HG02973 (cell line): ENCODE data around the gene RSAD2.
"Not testable (repeated sequence)": the region's sequence is repeated elsewhere in the genome, so short reads cannot be mapped to it uniquely, and the experiment has no call there.

Experiments
- ATAC-seq: cut with Tn5 transposase; IDR thresholded peaks from one replicate; pipeline ENCODE4 v1.9.1; 2021; ENCODE audit warnings: moderate library complexity; ENCODE audit not compliant: unreplicated experiment

The RSAD2 gene

GRCh38 chr2:6896930-6897759, 19.6 kb downstream of the RSAD2 start:
- ATAC-seq: no peak

GRCh38 chr2:6902581-6902980, 25.0 kb downstream of the RSAD2 start:
- ATAC-seq: not testable (repeated sequence)

GRCh38 chr2:6905668-6906067, 28.1 kb downstream of the RSAD2 start:
- no peak for ATAC-seq

GRCh38 chr2:6906165-6906741, 28.7 kb downstream of the RSAD2 start:
- ATAC-seq: no peak

GRCh38 chr2:6908291-6908690, 30.7 kb downstream of the RSAD2 start:
- no peak for ATAC-seq

- peak; percentile 97 for ATAC-seq
These were observed 32.1 kb downstream of the RSAD2 start for GRCh38 chr2:6909431-6910385.

- ATAC-seq: no peak
These were observed 34.1 kb downstream of the RSAD2 start for GRCh38 chr2:6911721-6912120.

- no peak for ATAC-seq
These were observed 36.0 kb downstream of the RSAD2 start for GRCh38 chr2:6913415-6914157.

GRCh38 chr2:6914828-6915227, 37.3 kb downstream of the RSAD2 start:
- ATAC-seq: no peak

GRCh38 chr2:6915399-6915798, 37.8 kb downstream of the RSAD2 start:
- no peak for ATAC-seq

GRCh38 chr2:6916224-6916623, 38.6 kb downstream of the RSAD2 start:
- no peak for ATAC-seq

- ATAC-seq: no peak
These were observed 39.1 kb downstream of the RSAD2 start for GRCh38 chr2:6916736-6917070.

GRCh38 chr2:6917071-6917760, 39.6 kb downstream of the RSAD2 start, which contains the start of gene RNF144A:
Gene RNF144A (plus strand): TSS chr2:6917412. CDS start chr2:6996927, 79,515 bp downstream.
- ATAC-seq: peak; percentile 88

GRCh38 chr2:6917761-6918421, 40.3 kb downstream of the RSAD2 start:
- no peak for ATAC-seq

GRCh38 chr2:6919901-6920742, 42.5 kb downstream of the RSAD2 start:
- no peak for ATAC-seq

- no peak for ATAC-seq
These were observed 43.1 kb downstream of the RSAD2 start for GRCh38 chr2:6920743-6921064.

GRCh38 chr2:6921321-6921922, 43.8 kb downstream of the RSAD2 start:
- ATAC-seq: no peak

GRCh38 chr2:6922201-6922656, 44.7 kb downstream of the RSAD2 start:
- no peak for ATAC-seq
